ENCODE data around the gene RPL6. TPM values are rescaled to one million over a fixed set of nuclear protein-coding genes. Genes with fewer than 3 reads are reported as not detected.
"Not testable (repeated sequence)": the region's sequence is repeated elsewhere in the genome, so short reads cannot be mapped to it uniquely, and the experiment has no call there.

RPL6 gene
- total and polyA plus RNA-seq, 9 donors = 1,882 to 3,614 (median 2,099) TPM

GRCh38 chr12:112418608-112419296 is 9.3 kb upstream of the RPL6 start, which contains the start of gene PTPN11:
Gene PTPN11, plus strand, starts transcription at chr12:112418947. Its CDS starts 165 bp downstream, at chr12:112419112.
- no peaks in the 10 kb centered on the region for H3K36me3 ChIP-seq
- H3K9me3 ChIP-seq = no peaks in the 10 kb centered on the region
- peak within 1 kb of the TSS; percentile 67 for H3K4me3 ChIP-seq
- H3K4me1 ChIP-seq (ENCODE audit: insufficient read depth) = peaks cover 4% of the 10 kb centered on the region
- H3K27ac ChIP-seq = peak within 1 kb of the TSS; percentile 82 to 84
- peak; percentile 84 to 94 (median 88) for DNase-seq
- WGBS, 3 donors = 0 to 1% (median 0%) methylated on average over 60 to 89 of the region's 89 CpGs
- H3K27me3 ChIP-seq = no peaks in the 10 kb centered on the region
- TF ChIP-seq EP300 (IDR thresholded peaks at IDR 0.05) (no peak), POLR2A (IDR thresholded peaks at IDR 0.05) (peak; percentile 80), CTCF (IDR thresholded peaks at IDR 0.05) (no peak)
- intact Hi-C loops (cut with DNase I) = no loop called here

- intact Hi-C loops (cut with DNase I) = no loop called here
- H3K9me3 ChIP-seq = no peaks in the 10 kb centered on the region
- TF ChIP-seq POLR2A (IDR thresholded peaks at IDR 0.05) = no peak
- no peak for TF ChIP-seq CTCF (IDR thresholded peaks at IDR 0.05)
- TF ChIP-seq EP300 (IDR thresholded peaks at IDR 0.05) = no peak
- H3K36me3 ChIP-seq = no peaks in the 10 kb centered on the region
- 0 to 1% (median 1%) methylated on average over 18 of the region's 18 CpGs for WGBS, 3 donors
- H3K4me1 ChIP-seq (ENCODE audit: insufficient read depth) = peaks cover 4% of the 10 kb centered on the region
- no peaks in the 10 kb centered on the region for H3K27me3 ChIP-seq
- peak overlapping the region; percentile 82 to 84 for H3K27ac ChIP-seq
- peak in 1 of 5 donors; percentile 35 for DNase-seq
- H3K4me3 ChIP-seq = peak overlapping the region; percentile 67
Observed at GRCh38 chr12:112418273-112418607, 8.8 kb upstream of the RPL6 start.

DNA sequence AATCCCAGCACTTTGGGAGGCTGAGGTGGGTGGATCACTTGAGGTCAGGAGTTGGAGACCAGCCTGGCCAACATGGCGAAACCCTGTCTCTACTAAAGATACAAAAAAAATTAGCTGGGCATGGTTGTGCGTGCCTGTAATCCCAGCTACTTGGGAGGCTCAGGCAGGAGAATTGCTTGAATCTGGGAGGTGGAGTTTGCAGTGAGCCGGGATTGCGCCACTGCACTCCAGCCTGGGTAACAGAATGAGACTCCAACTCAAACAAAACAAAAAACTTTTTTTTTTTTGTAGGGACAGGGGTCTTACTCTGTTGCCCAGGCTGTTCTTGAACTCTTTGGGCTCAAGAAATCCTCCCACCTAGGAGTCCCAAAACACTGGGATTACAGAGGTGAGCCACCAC is 6.1 kb upstream of the RPL6 start:
- H3K36me3 ChIP-seq; H3K9me3 ChIP-seq; H3K27ac ChIP-seq; DNase-seq; H3K27me3 ChIP-seq; H3K4me3 ChIP-seq; intact Hi-C loops (cut with DNase I); H3K4me1 ChIP-seq (ENCODE audit: insufficient read depth): not testable (repeated sequence)
- 84 to 86% (median 84%) methylated on average over 4 of the region's 4 CpGs for WGBS, 3 donors

GRCh38 chr12:112413855-112414625 is 4.6 kb upstream of the RPL6 start:
- 16 to 23% (median 16%) methylated on average over 2 of the region's 2 CpGs for WGBS, 3 donors
- Histone ChIP-seq H3K9me3 (no peaks in the 10 kb centered on the region), H3K27me3 (no peaks in the 10 kb centered on the region), H3K4me3 (no peak overlapping the region), H3K27ac (no peak overlapping the region), H3K36me3 (no peaks in the 10 kb centered on the region), H3K4me1 (ENCODE audit: insufficient read depth) (peaks cover 2% of the 10 kb centered on the region)
- TF ChIP-seq CTCF (IDR thresholded peaks at IDR 0.05) = no peak
- no peak for TF ChIP-seq EP300 (IDR thresholded peaks at IDR 0.05)
- no peak for TF ChIP-seq POLR2A (IDR thresholded peaks at IDR 0.05)
- intact Hi-C loops (cut with DNase I) = no loop called here
- no peak for DNase-seq

DNA sequence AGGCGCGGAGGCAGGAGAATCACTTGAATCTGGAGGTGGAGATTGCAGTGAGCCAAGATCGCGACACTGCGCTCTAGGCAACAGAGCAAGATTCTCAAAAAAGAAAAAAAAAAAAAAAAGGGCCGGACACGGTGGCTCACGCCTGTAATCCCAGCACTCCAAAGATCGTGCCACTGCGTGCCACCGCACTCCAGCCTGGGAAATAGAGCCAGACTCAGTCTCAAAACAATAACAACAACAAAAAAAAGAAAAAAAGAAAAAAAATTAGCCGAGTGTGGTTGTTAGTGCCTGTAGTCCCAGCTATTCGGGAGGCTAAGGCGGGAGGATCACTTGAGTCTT is 470 bp upstream of the RPL6 start:
- no peaks in the 10 kb centered on the region for H3K9me3 ChIP-seq
- TF ChIP-seq CTCF (IDR thresholded peaks at IDR 0.05) = no peak
- no peak for TF ChIP-seq POLR2A (IDR thresholded peaks at IDR 0.05)
- no peak for TF ChIP-seq EP300 (IDR thresholded peaks at IDR 0.05)
- WGBS, 3 donors = 95 to 96% (median 96%) methylated on average over 14 of the region's 14 CpGs
- H3K27ac ChIP-seq = no peak overlapping the region
- H3K36me3 ChIP-seq = no peaks in the 10 kb centered on the region
- no peak for DNase-seq
- H3K27me3 ChIP-seq = no peaks in the 10 kb centered on the region
- no peak overlapping the region for H3K4me3 ChIP-seq
- peaks cover 3% of the 10 kb centered on the region for H3K4me1 ChIP-seq (ENCODE audit: insufficient read depth)
- intact Hi-C loops (cut with DNase I) = no loop called here

All from ovary (tissue), 9 donors.